Left colon (tissue), 2 donors: ENCODE results near the gene FBXL19. TPM values are rescaled to one million over a fixed set of nuclear protein-coding genes. Genes with fewer than 3 reads are reported as not detected.
"Not testable (repeated sequence)": the region's sequence is repeated elsewhere in the genome, so short reads cannot be mapped to it uniquely, and the experiment has no call there.

Experiments
- ATAC-seq: fragments of 200-7000 bp; cut with Tn5 transposase; one replicate; pipeline ENCODE4 v1.9.1; 2020; ENCODE audit warnings: mild to moderate bottlenecking, moderate library complexity
- DNase-seq, 2 donors: peaks; one replicate each; pipeline ENCODE4 v3.0.0-alpha.2; 2020
- intact Hi-C, 2 donors: fragments of 100-400 bp; cut with DNase I in 1 of 2; cut with micrococcal nuclease in 1 of 2; formaldehyde crosslinking; loops; one replicate each; pipeline versions ENCODE4 v1.11.2 to v1.14.0; 2022; cut with DNase I, micrococcal nuclease
- long read RNA-seq: library from polyadenylated mRNA; unstranded; transcript quantifications from one replicate; pipeline ENCODE4 v2.0.0, GENCODE V29; 2021
- total RNA-seq, 2 donors: library from RNA; stranded (reverse); fragmentation: NEBNext Ultra II Directional; extraction: Animal tissue kit (Norgen Biotek cat#: 25700); gene quantifications; one replicate each; pipeline ENCODE4 v1.2.1, GENCODE V29; 2021
- donor health status: DM: no; HTN: no; CAD: no.
- donor health status: DM: yes; HTN: yes; CAD: no.

Gene FBXL19
- 10 to 100 TPM; 20.5 to 24.4 TPM for total RNA-seq
- long read RNA-seq, partial matches to known transcripts, result 0 of 2 reads
- long read RNA-seq, other reads (novel, unspliced or antisense), result 2 of 2 reads

DNA sequence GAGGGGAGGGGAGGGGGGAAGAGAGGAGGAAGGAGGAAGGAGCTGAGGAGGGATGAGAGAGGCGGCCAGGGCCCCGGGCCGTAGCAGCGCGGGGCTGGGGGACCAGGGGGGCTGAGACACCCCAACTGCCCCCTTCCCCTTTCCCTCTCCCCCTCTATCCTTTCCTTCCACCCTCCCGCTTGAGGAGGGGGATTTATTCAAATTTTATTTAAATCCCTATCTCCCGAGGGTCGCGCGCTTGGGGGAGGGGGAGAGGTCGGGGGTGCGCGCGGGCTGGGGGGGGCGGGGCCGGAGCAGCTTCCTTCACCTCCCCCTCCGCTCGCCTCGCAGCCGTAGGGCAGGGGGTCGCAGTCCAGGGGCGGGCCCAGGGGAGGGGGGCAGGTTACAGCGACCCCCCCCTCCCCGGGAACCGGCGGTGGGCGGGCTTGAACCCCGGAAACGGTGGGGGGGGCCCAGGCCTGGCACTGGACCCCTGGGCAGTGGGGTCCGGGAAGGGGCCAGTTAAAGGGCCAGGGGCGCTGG lies at the start of gene FBXL19:
Gene FBXL19 (plus strand): TSS at position 19 of the 522 bp plus-strand sequence. CDS start 2,183 bp downstream, outside the sequence.
- DNase-seq (peak in 1 of 2 donors; percentile 65), ATAC-seq (no peak)
- intact Hi-C loops, result loop anchor here in 1 of 2 donors (5.0 kb wide), 1 partner anchor 81 kb away; no protein-coding TSS in a partner anchor

DNA sequence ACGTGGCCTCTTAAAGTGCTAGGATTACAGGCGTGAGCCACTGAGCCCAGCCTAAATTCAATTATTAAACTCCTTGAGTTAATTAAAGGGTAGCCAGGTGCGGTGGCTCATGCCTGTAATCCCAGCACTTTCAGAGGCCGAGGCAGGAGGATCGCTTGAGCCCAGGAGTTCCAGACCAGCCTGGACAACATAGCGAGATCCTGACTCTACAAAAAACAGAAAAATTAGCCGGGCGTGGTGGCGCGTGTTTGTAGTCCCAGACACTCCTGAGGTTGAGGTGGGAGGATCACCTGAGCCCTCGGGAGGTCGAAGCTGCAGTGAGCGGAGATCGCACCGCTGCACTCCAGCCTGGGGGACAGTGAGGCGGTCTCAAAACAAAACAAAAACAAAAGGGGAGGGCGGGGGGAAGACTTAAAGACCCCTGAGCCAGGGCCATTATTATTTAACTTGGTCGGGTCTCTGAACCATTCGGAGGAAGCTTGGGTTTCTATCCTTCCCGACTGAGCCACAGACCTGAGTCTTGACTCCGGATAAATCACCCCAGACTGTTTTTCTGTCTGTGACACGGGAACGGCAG lies 49.0 kb upstream of the FBXL19 start:
- ATAC-seq (no peak), DNase-seq (peak in 1 of 2 donors; percentile 32)
- intact Hi-C loops, result no loop called here

- ATAC-seq (peak; percentile 92), DNase-seq (peak; percentile 91 to 95)
- intact Hi-C loops, result no loop called here
These were observed 48.3 kb upstream of the FBXL19 start for GRCh38 chr16:30874821-30875717.

DNA sequence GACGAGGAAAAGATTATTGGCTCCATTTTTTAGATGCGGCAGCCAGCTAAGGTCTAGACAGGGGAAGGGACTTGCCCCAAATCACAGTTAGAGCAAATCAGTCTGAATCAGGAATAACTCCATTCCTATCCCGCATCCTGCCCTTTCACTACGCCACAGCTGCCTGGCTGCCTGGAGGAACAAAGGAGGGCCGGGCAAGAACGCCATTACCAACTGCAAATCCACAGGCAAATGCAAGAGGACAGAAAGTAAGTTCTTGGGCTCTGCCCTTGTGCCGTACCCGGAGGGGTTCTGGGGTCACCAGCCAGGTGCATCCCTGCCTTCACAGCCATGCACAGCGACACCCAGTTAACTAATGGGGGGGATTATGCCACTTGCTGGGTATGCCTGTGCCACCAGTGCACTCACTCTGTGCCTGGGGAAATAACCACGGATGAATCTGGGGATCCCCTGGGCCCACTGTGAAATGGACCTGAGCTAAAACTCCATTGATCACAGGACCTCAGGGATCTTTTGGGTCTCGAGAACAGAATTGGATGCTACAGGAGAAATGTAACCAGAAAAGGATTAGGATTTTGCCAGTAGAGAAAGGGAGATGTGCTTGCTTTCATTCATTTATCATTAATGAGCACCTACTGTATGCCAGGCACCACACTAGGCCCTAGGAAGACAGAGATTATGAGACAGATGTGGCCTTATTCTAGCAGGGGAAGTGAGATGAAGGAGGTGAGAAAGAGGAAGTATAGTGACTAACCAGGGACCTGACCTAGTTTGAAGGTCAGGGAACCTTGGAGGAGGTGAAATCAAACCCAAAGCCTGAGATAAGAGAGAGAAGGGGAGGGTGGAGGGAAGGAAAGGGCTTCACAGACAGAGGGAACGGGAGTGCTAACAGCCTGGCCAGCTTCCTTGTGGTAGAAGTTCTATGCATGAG lies 47.2 kb upstream of the FBXL19 start:
- ATAC-seq, result peak; percentile 38
- intact Hi-C loops, result no loop called here
- peak in 1 of 2 donors; percentile 47 for DNase-seq

GRCh38 chr16:30876867-30877266 lies 46.5 kb upstream of the FBXL19 start:
- intact Hi-C loops, result no loop called here
- DNase-seq, result peak in 1 of 2 donors; percentile 11
- ATAC-seq, result no peak

DNA sequence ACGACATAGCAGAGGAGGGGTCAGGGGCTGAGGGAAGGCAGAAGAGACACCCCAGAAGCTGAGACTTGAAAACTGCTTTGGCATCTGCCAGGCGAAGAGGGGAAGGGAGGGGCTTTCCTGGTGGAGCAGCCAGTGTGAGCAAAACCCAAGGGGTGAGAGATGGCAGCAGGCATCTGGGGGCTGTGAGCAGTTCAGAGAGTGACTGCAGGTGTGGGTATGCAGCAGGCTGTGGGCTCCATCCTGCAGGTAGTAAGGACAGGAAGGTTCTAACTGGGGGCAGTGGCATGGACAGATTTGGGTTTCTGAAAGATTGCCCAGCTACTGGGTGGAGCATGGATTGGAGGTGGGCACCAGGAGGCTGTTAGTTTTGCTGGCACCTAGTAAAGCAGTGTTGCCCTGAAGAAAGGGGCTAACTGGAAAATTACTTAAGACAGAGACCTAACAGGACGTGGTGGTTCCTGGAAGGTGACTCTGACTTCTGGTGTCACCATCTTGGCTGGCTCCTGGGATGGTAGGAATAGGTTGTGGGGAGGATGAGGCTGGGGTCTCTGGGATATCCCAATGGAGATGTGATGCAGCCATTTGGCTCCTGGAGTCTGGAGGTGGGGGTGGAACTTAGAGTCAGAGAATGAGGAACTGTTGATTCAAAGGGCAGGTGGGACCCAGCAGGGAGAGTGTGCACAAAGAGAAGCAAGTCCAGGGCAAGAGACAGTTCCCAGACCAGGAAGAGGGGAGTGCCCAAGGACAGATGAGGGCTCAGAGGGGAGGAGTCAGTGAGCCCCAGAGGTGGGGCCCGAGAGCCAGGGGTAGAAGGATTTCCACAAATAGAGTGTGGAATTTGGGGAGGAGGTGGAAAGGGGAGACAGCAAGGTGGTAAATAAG lies 40.7 kb upstream of the FBXL19 start:
- intact Hi-C loops, result no loop called here
- peak in 1 of 2 donors; percentile 33 for DNase-seq
- ATAC-seq, result peak; percentile 73

DNA sequence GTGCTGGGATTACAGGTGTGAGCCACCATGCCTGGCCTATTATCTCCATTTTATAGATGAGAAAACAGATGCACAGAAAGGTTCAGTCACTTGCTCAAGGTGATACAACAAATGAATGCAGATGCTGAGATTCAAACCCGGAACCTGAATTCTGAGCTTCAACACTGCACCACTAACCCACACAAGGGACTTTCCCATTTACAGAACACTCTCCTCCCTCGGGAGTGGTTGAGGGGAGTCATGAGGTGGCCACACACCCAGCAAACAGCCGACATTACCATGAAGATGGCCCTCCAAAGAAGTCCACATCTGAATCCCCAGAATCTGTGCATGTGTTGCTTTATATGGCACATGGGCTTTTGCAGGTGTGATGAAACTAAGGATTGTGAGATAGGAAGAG lies 38.6 kb upstream of the FBXL19 start:
- intact Hi-C loops, result no loop called here
- ATAC-seq (no peak), DNase-seq (no peak)

- ATAC-seq (no peak), DNase-seq (no peak)
- intact Hi-C loops, result no loop called here
These were observed 38.2 kb upstream of the FBXL19 start for GRCh38 chr16:30885196-30885595.

DNA sequence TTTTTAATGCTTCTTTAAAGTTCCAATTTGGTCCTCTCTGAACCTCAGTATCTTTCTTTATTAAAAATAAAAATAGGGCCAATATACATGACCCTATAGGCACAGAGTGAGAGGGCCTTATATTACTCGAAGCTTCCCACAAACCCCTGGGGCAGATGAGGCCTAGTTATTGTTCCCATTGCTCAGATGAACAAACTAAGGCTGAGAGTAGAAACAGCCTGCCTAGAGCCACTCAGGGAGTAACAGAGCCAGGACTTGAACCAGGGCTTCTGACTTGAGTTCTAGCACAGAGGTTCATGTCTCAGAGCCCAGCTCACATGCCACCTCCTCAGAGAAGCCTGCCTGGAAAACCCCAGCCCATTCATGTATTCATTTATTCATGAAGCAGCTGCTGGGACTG lies 37.2 kb upstream of the FBXL19 start:
- ATAC-seq, result no peak
- intact Hi-C loops, result no loop called here
- DNase-seq, result no peak

GRCh38 chr16:30887927-30888326 lies 35.4 kb upstream of the FBXL19 start:
- no peak for ATAC-seq
- intact Hi-C loops, result no loop called here

GRCh38 chr16:30888856-30889499 lies 34.4 kb upstream of the FBXL19 start:
- ATAC-seq (no peak), DNase-seq (no peak)
- intact Hi-C loops, result no loop called here

More at GRCh38 chr16:30887927-30888326, 35.4 kb upstream of the FBXL19 start:
- no peak for DNase-seq

DNA sequence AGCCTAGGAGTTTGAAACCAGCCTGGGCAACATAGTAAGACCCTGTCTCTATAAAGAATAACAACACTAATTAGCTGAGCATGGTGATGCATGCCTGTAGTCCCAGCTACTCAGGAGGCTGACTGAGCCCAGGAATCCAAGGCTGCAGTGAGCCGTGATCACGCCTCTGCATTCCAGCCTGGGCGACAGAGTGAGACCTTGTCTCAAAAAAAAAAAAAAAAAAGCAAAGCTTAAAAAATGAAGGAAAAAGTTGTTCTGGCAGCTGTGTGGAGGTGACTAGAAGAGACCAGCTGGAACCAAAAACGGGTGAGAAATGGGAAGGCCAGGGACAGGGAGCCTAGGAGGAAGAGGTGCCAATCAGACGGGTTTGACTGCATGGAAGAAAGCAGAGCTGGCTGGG lies 33.7 kb upstream of the FBXL19 start:
- DNase-seq, result no peak
- no peak for ATAC-seq
- intact Hi-C loops, result no loop called here

- ATAC-seq, DNase-seq, intact Hi-C loops: not testable (repeated sequence)
These were observed 32.1 kb upstream of the FBXL19 start for GRCh38 chr16:30891043-30891823.

- intact Hi-C loops, result no loop called here
- DNase-seq (peak in 1 of 2 donors; percentile 20), ATAC-seq (no peak)
These were observed 30.5 kb upstream of the FBXL19 start for GRCh38 chr16:30892670-30893416.

GRCh38 chr16:30893417-30893743 lies 30.0 kb upstream of the FBXL19 start:
- ATAC-seq (no peak), DNase-seq (peak in 1 of 2 donors; percentile 57)
- intact Hi-C loops, result no loop called here
